ENCODE measurements around the gene TMEM183A.
"Not testable (repeated sequence)": the region's sequence is repeated elsewhere in the genome, so short reads cannot be mapped to it uniquely, and the experiment has no call there.

Gene TMEM183A

GRCh38 chr1:203006948-203007871 is at the start of gene TMEM183A:
Gene TMEM183A, plus strand, starts transcription at chr1:203007374. Its CDS starts 92 bp downstream, at chr1:203007466.
- DNase-seq (ENCODE audit: low spot score), result peak; percentile 96

GRCh38 chr1:202957733-202958543 is 49.2 kb upstream of the TMEM183A start, which contains the start of gene ADIPOR1:
Gene ADIPOR1, minus strand, starts transcription at chr1:202958312. Its CDS starts 7,242 bp downstream, at chr1:202951070.
- DNase-seq (ENCODE audit: low spot score), result peak; percentile 98

- no peak for DNase-seq (ENCODE audit: low spot score)
Observed at GRCh38 chr1:202958544-202959275, 48.5 kb upstream of the TMEM183A start.

DNA sequence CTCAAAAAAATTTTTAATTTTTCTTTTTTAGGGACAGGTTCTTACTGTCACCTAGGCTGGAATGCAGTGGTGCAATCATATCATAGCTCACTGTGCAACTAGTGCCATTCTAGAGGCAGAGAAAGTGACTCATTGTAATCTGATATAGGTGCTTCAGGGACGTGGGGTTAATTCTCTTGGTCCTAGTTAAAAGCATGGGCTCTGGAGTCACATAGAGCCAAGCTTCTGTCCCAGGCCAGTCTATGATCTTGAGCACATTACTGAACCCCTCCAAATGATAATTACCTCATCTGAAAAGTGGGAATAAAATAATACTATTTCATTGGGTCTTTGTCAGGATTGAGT is 47.9 kb upstream of the TMEM183A start:
- DNase-seq (ENCODE audit: low spot score), result no peak

- DNase-seq (ENCODE audit: low spot score), result no peak
Observed at GRCh38 chr1:202961220-202961880, 45.8 kb upstream of the TMEM183A start.

DNA sequence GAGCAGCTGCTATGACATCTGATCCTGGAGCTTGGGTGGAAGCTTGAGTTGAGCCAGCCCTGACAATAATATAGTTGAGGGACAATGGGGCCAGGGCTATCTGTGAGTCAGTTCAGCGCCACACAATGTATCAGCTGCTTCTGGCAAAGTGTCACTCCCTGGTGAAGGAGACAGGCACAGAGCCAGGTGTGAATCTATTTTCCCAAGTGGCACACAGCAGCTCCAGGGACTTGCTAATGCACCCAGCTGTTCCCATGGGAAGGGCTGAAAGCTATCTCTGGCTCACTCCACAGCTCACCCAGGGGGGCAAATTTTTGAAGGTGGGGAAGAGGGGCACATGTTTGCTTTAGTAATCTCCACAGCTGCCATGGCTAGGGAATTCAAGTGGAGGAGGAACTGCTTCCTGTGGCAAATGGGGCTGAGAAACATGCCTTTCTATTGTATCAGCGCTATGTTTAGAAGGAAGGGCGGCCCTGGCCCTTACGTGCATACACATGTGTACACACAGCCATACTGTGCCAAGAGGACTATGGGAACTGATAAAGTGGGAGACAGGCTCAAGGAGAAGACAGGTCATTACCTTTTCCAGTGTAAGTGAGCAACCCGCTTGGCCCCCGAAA is 42.3 kb upstream of the TMEM183A start:
- no peak for DNase-seq (ENCODE audit: low spot score)

GRCh38 chr1:202965422-202965821 is 41.8 kb upstream of the TMEM183A start:
- DNase-seq (ENCODE audit: low spot score), result no peak

DNA sequence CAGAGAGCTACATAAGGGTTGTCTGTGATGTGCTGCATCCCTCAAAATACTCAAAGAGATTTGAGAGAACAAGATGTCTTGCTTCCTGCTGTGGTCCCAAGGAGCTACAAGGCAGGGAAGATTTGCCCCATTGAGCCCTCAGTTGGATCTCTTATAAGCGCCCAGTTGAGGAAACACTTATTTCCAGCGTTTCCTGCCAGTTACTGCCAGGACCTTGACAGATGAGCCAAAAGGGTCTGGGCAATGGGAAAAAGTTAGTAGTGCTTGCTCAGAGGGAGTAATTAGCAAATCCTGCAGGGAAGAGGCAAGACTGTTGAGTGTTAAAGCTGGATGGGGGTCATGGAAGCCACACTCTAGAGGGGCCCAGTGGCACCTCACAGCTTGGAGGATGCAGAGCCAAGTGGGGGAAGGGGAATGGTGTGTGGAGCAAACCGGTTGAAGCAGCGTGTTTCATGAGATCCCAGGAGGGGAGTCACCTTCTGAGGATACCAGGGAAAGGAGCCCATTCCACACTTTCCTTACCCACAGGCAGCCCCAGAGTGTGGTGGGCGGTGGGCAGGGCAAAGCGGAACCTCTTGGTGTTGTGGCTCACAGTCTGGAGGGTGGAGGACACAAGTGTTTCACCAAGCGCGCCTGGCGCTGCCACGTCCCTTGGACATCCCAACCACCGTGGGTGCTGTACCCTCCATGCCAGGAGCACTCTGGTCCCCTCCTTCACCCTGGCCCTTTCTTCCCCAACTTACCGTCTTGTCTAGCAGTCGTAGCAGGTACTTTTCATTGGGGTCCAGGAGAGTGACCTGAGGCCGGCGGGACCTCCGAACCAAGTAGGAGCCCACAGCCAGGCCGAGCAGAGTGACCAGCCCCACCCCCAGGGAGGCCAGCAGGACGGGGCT is 40.9 kb upstream of the TMEM183A start:
- no peak for DNase-seq (ENCODE audit: low spot score)

DNA sequence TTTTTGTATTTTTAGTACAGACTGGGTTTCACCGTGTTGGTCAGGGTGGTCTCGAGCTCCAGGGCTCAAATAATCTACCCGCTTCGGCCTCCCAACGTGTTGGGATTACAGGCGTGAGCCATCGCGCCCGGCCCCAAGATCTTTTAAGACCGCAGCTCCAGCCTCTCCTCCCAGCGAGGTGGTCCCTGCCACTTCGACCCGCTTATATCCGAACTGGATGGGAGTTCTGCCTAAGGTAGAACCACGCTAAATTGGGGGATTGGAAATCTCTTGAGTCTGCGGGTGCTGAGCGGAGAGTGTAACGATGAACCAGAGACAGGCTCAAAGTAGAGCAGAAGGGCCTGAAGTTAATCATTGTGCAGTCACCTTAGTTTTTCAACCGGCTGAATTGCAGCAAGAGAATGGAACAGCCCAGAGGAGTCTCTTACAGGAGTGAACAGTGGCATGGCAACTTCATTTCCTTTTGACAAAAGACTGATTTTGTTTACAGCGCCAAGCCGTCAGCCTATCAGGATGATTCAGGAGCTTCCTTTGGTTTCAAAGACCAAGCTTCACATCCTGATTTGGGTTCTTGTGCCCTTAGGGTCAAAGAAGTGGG is 39.4 kb upstream of the TMEM183A start:
- DNase-seq (ENCODE audit: low spot score), result peak; percentile 15

DNA sequence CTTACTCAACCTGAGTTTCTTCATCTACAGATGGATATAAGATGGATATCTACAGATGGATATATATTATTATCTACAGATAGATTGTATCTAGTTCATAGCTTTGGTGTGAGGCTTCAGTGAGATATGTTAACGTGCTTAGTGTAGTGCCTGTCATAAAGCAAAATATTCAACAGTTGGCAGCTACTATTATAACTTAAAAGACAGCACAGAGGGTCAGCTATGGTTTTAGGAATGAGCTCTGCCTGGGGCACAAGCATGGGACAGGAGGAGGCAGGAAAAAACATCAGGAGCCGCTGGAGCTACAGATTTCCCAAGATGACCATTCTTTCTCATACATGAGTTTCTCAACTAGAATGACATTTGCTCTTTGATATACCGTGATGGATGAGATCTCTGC is 38.8 kb upstream of the TMEM183A start:
- no peak for DNase-seq (ENCODE audit: low spot score)

GRCh38 chr1:202968895-202969295 is 38.3 kb upstream of the TMEM183A start:
- peak; percentile 80 for DNase-seq (ENCODE audit: low spot score)

GRCh38 chr1:202972046-202972445 is 35.1 kb upstream of the TMEM183A start:
- no peak for DNase-seq (ENCODE audit: low spot score)

- no peak for DNase-seq (ENCODE audit: low spot score)
Observed at GRCh38 chr1:202974856-202975255, 32.3 kb upstream of the TMEM183A start.

DNA sequence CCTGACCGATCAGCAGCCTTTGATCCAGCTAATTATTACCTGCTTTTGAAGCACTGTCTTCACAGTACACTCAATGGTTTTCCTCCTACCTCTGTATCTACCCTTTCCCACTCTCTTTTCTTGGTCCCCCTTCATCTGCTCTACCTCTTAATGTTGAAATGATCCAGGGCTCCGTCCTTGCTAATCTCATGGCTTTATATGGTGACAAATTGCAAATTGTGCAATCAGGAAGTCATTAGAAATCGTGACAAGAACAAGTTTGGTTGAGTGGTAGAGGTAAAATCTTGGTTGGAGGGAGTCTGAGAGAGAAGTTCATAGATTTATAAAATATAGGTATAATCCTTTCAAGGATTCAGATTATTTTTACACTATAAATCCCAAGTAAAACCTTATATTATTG is 30.5 kb upstream of the TMEM183A start:
- DNase-seq (ENCODE audit: low spot score), result no peak

GRCh38 chr1:202979459-202979858 is 27.7 kb upstream of the TMEM183A start:
- no peak for DNase-seq (ENCODE audit: low spot score)

DNA sequence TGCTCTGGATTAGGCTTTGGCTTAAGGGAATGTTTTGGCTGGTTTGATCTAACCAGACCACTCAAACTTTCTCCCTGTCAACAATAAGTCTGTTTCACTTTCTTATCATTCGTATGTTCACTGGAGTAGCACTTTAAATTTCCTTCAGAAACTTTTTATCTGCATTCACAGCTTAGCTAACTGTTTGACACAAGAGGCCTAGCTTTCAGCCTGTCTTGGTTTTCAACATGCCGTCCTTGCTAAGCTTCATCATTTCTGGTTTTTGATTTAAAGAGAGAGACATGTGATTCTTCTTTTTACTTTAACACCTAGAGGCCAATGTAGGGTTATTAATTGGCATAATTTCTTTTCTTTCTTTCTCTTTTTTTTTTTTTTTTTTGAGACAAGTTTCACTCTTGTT is 25.2 kb upstream of the TMEM183A start:
- no peak for DNase-seq (ENCODE audit: low spot score)

DNA sequence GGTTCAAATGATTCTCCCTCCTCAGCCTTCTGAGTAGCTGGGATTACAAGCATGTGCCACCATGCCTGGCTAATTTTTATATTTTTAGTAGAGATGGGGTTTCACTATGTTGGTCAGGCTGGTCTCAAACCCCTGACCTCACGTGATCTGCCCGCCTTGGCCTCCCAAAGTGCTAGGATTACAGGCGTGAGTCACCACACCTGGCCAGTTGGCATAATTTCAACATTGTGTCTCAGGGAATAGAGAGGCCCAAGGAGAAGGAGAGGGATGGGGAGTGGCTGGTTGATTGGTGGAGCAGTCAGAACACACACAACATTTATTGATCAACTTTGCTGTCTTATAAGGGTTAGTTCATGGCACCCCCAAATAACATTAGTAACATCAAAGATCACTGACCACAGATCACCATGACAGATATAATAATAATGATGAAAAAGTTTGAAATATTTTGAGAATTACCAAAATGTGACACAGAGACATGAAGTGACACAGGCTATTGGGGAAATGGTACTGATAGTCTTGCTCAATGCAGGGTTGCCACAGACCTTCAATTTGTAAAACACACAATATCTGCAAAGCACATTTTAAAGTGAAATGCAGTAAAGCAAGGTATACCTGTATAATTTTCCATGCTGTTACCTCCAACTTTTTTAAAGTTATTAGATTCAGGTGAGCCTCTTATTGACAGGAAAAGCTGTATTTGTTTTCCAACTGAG is 24.3 kb upstream of the TMEM183A start:
- DNase-seq (ENCODE audit: low spot score), result no peak

GRCh38 chr1:202986120-202986519 is 21.1 kb upstream of the TMEM183A start:
- not testable (repeated sequence) for DNase-seq (ENCODE audit: low spot score)

DNA sequence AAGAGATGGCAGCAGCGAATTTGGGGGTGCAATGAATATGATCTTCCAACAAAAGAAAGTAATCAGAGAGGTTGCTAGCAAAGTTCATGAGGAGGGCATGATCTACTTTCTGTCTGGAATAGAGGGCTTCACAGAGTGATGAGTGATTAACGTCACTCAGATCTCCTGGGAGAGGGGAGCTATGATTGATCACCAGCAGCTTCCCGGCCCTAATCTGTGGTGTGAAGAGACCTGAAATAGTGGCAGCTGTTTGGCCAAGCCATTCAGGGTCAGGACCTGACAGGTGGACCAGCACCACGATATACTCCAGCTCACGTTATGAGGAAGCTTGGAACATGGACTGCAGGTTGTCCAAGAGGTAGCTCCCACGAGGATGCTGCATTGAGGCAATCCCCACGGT is 19.9 kb upstream of the TMEM183A start:
- DNase-seq (ENCODE audit: low spot score), result no peak
